ENCODE results near the gene MTHFR. TPM values are rescaled to one million over a fixed set of nuclear protein-coding genes. Genes with fewer than 3 reads are reported as not detected.

Gene MTHFR
- total RNA-seq, 1 experiment from 2014 or later: 18.2 TPM

DNA sequence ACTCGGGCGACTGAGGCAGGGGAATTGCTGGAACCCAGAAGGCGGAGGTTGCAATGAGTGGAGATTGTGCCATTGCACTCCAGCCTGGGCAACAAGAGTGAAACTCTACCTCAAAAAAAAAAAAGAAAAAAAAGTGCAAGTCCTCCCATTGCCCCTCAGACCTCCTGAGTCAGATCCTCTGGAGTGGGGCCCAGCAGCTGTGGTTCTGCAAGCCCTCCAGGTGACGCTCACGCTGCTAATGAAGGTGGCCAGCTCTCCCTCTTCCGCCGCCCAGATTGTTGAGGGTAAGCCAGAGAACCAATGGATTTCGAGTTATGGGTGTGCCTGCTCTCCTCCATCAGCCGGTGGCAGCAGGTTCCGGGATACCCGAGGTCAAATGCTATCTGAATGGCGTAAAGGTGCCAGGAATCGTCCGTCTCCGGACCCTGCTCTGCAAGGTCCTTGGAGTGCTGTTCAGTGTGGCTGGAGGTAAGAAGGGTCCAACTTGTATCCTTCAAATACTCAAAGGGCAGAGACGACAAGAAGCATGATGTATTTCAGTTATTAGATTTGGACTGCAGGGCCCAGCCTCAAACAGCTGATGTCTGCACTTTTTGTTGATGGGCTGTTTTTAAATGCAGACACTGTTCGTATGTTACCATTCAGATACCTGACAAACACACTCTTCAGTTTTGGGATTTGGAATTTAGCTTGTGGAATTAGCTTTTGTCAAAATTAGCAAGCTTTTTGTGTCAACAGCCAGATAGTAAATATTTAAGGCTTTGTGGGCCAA, 17.8 kb upstream of the MTHFR start:
- no peak overlapping the region for H2AFZ ChIP-seq (ENCODE audit: low read length)
- Mint-ChIP-seq H3K4me1 (no peaks in the 10 kb centered on the region), H3K9me3 (no peaks in the 10 kb centered on the region), H3K27ac (no peak overlapping the region; a peak in 1 of 7 replicates), H3K27me3 (ENCODE audit: low read depth) (no peaks in the 10 kb centered on the region), H3K4me3 (no peak overlapping the region), H3K36me3 (ENCODE audit: insufficient read depth in 1 of 3, low read depth in 3 of 3) (peaks cover 19 to 80% (median 42%) of the 10 kb centered on the region in 3 experiments; a peak in 6 of 7 replicates)
- WGBS (ENCODE audit: extremely low coverage, insufficient read length, low lambda C conversion rate): no CpG with 5 or more reads among the region's 17 CpGs
- H4K8ac ChIP-seq (replicated peaks; ENCODE audit: insufficient read length, low read depth, low read length): no peak overlapping the region
- no peak for TF ChIP-seq CTCF (conservative IDR thresholded peaks at IDR 0.05)
- H4K91ac ChIP-seq (ENCODE audit: insufficient read length, low read depth, low read length): no peak overlapping the region
- H3K23ac ChIP-seq (ENCODE audit: insufficient read length, low read depth, low read length): no peak overlapping the region
- H4K5ac ChIP-seq (ENCODE audit: insufficient read length, low read depth, low read length): no peak overlapping the region
- no peaks in the 10 kb centered on the region for H3K79me1 ChIP-seq (ENCODE audit: insufficient read depth, low read depth, low read length, poor library complexity, severe bottlenecking)
- H2BK120ac ChIP-seq (ENCODE audit: low read depth, low read length, poor library complexity, severe bottlenecking): no peak overlapping the region
- no peak overlapping the region for H3K14ac ChIP-seq (ENCODE audit: insufficient read depth, low read length)
- no peak overlapping the region for H2BK5ac ChIP-seq (ENCODE audit: insufficient read length, low read length)
- H3K4ac ChIP-seq (ENCODE audit: low read depth, low read length): no peak overlapping the region
- H3K4me2 ChIP-seq (ENCODE audit: insufficient read depth, insufficient read length, low read length): no peak overlapping the region
- H3K23me2 ChIP-seq (ENCODE audit: insufficient read length, low read depth, low read length, poor library complexity, severe bottlenecking): no peaks in the 10 kb centered on the region
- DNase-seq: no peak
- H3K56ac ChIP-seq (ENCODE audit: insufficient read length, low read depth, low read length): no peak overlapping the region
- no peak overlapping the region for H2AK5ac ChIP-seq (ENCODE audit: insufficient read length, low read length)
- no peaks in the 10 kb centered on the region for H3K9me3 ChIP-seq (ENCODE audit: control insufficient read depth, low read depth, low read length)
- no peak overlapping the region for H2BK15ac ChIP-seq (ENCODE audit: low read depth, low read length)
- H3K4me1 ChIP-seq (ENCODE audit: insufficient read depth, low read length): no peaks in the 10 kb centered on the region
- H4K20me1 ChIP-seq (ENCODE audit: control insufficient read depth, insufficient read depth, insufficient read length): peaks cover 2% of the 10 kb centered on the region
- no peak overlapping the region for H3K18ac ChIP-seq (ENCODE audit: insufficient read length, low read depth, low read length)
- no peak overlapping the region for H3T11ph ChIP-seq (ENCODE audit: low read length)
- H2BK20ac ChIP-seq (ENCODE audit: low read depth, low read length, poor library complexity, severe bottlenecking): no peak overlapping the region
- H3K9ac ChIP-seq (ENCODE audit: extremely low read depth, insufficient read length, low read length): no peak overlapping the region
- no peaks in the 10 kb centered on the region for H3K79me2 ChIP-seq (ENCODE audit: insufficient read depth, low read length)
- H3K27ac ChIP-seq (ENCODE audit: insufficient read length, low read depth, low read length): no peak overlapping the region
- no peaks in the 10 kb centered on the region for H3K27me3 ChIP-seq (ENCODE audit: insufficient read depth, low read length)
- no peak overlapping the region for H2BK12ac ChIP-seq (ENCODE audit: insufficient read length, low read depth, low read length)
